Measurements from ENCODE around the gene FUCA2.

DNA sequence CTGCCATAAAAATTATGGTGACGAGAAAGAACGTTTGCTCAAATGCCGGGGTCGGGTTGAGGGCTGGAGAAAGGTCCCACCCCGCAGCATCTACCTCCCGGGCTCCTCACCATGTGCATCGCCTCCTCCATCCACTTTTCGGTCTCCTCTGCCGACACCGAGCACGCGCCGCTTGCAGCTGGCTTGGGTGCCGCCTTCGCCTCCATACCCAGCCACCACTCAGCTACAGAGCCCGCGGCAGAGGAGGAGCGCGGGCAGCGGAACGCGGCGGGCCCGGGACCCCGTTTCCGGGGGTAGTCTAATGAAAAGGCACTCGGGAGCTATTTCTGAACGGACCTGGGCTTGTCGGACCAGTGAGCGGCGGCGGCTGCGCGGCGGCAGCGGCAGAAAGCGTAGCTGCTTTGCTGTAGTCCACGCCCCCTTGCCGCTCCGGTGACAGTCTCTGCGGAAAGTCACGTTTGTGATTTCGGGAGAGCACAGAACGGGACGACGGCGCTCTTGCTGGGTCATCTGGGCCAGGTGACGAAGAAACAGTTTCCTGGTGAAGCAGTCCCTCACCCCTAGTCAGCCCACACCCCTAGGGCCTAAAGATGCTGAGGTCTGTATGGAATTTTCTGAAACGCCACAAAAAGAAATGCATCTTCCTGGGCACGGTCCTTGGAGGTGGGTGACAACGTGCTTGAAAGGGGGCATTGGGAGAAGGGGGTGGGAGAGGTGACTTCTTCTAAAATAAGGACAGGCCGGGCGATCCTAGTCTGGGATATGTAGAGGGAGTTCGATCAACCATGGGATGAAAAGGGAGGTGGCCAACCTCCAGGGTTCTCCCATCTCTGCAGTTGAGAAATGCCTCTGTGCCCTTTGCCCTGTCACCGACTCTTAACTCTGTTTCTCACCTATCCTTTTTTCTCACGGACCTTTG is 60.8 kb downstream of the FUCA2 start, which contains the start of the genes ADAT2 and PEX3:
- TF ChIP-seq, protein P1, sequence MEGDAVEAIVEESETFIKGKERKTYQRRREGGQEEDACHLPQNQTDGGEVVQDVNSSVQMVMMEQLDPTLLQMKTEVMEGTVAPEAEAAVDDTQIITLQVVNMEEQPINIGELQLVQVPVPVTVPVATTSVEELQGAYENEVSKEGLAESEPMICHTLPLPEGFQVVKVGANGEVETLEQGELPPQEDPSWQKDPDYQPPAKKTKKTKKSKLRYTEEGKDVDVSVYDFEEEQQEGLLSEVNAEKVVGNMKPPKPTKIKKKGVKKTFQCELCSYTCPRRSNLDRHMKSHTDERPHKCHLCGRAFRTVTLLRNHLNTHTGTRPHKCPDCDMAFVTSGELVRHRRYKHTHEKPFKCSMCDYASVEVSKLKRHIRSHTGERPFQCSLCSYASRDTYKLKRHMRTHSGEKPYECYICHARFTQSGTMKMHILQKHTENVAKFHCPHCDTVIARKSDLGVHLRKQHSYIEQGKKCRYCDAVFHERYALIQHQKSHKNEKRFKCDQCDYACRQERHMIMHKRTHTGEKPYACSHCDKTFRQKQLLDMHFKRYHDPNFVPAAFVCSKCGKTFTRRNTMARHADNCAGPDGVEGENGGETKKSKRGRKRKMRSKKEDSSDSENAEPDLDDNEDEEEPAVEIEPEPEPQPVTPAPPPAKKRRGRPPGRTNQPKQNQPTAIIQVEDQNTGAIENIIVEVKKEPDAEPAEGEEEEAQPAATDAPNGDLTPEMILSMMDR (IDR thresholded peaks at IDR 0.05; ENCODE audit: low read length) = no peak
- TF ChIP-seq EZH2 (optimal IDR thresholded peaks at IDR 0.05; ENCODE audit: low read depth, low read length) (no peak), EZH2phosphoT487 (IDR thresholded peaks at IDR 0.05; ENCODE audit: low read length) (no peak)
